Hepatocyte (in vitro differentiated cells): ENCODE data around the gene ZNF474. TPM values are rescaled to one million over a fixed set of nuclear protein-coding genes. Genes with fewer than 3 reads are reported as not detected.
"Not testable (repeated sequence)": the region's sequence is repeated elsewhere in the genome, so short reads cannot be mapped to it uniquely, and the experiment has no call there.

Experiments used
- DNase-seq: peaks from one replicate; pipeline ENCODE4 v3.0.0-alpha.2; 2016; ENCODE audit warnings: low spot score
- H2AFZ ChIP-seq: fragments of 200-600 bp; sonication (generic); 2 replicates; pipeline ENCODE4 v1.6.0; 2016; ENCODE audit warnings: antibody characterized with exemption, mild to moderate bottlenecking
- H3K27ac ChIP-seq: fragments of 200-600 bp; sonication (generic); 2 replicates; pipeline ENCODE4 v1.5.1; 2016; ENCODE audit warnings: mild to moderate bottlenecking
- H3K27me3 ChIP-seq: fragments of 200-600 bp; sonication (generic); 2 replicates; pipeline ENCODE4 v1.6.1; 2016
- H3K36me3 ChIP-seq: fragments of 200-600 bp; sonication (generic); replicated peaks from 2 replicates; pipeline ENCODE4 v1.5.1; 2016; ENCODE audit warnings: low read depth; ENCODE audit not compliant: insufficient read depth
- H3K4me1 ChIP-seq: fragments of 200-600 bp; sonication (generic); 2 replicates; pipeline ENCODE4 v1.5.1; 2016; ENCODE audit warnings: mild to moderate bottlenecking, moderate library complexity; ENCODE audit not compliant: insufficient read depth
- H3K4me2 ChIP-seq: fragments of 200-600 bp; sonication (generic); 2 replicates; pipeline ENCODE4 v1.6.0; 2016
- H3K4me3 ChIP-seq: fragments of 200-600 bp; sonication (generic); 2 replicates; pipeline ENCODE4 v1.5.1; 2016; ENCODE audit warnings: mild to moderate bottlenecking
- H3K79me2 ChIP-seq: fragments of 200-600 bp; sonication (generic); 2 replicates; pipeline ENCODE4 v1.6.0; 2017; ENCODE audit warnings: mild to moderate bottlenecking
- H3K9me2 ChIP-seq: fragments of 200-600 bp; sonication (generic); replicated peaks from 2 replicates; pipeline ENCODE4 v1.6.0; 2017; ENCODE audit warnings: mild to moderate bottlenecking; ENCODE audit not compliant: insufficient read depth
- H3K9me3 ChIP-seq: fragments of 200-600 bp; sonication (generic); 2 replicates; pipeline ENCODE4 v1.5.1; 2016; ENCODE audit warnings: low read depth, mild to moderate bottlenecking
- H4K20me1 ChIP-seq: fragments of 200-600 bp; sonication (generic); 2 replicates; pipeline ENCODE4 v1.6.0; 2016; ENCODE audit warnings: mild to moderate bottlenecking; ENCODE audit not compliant: insufficient read depth, poor library complexity, severe bottlenecking
- CTCF ChIP-seq: fragments of 200-600 bp; sonication (generic); IDR thresholded peaks from 2 replicates; pipeline ENCODE4 v1.5.1; 2016; ENCODE audit warnings: antibody characterized with exemption, mild to moderate bottlenecking; ENCODE audit not compliant: poor library complexity
- EZH2 ChIP-seq: fragments of 200-600 bp; sonication (generic); IDR thresholded peaks from 2 replicates; pipeline ENCODE4 v1.6.1; 2016; ENCODE audit warnings: antibody characterized with exemption, mild to moderate bottlenecking, borderline replicate concordance
- EZH2phosphoT487 ChIP-seq: fragments of 200-600 bp; sonication (generic); IDR thresholded peaks from one replicate; pipeline ENCODE4 v1.6.1; 2018; ENCODE audit warnings: antibody characterized with exemption, mild to moderate bottlenecking, low read depth, moderate library complexity; ENCODE audit not compliant: unreplicated experiment, severe bottlenecking
- WGBS: methylation state at CpG from one replicate; pipeline ENCODE4 v1.1.6; 2016; ENCODE audit warnings: low lambda C conversion rate; ENCODE audit errors: missing lambda C conversion rate; 5-methylcytosine and 5-hydroxymethylcytosine counted together
- polyA plus RNA-seq: library from polyadenylated mRNA; unstranded; fragments of >200 nt; fragmentation: Nextera tagmentation; extraction: Ambion mirVana; gene quantifications from 2 replicates; pipeline ENCODE4 v1.2.1, GENCODE V29; 2016
- total RNA-seq: library from RNA; depleted of rRNA; stranded (reverse); fragments of >200 nt; gene quantifications from 2 replicates; pipeline ENCODE4 v1.2.3, GENCODE V29; 2014

The ZNF474 gene
- total and polyA plus RNA-seq, 2 experiments from 2014 or later: 0.43 to 2.8 TPM

GRCh38 chr5:122089096-122090013 lies 40.0 kb upstream of the ZNF474 start:
- no peak overlapping the region for H3K27ac ChIP-seq
- DNase-seq: no peak
- no peaks in the 10 kb centered on the region for H4K20me1 ChIP-seq
- H3K36me3 ChIP-seq: no peaks in the 10 kb centered on the region
- no peaks in the 10 kb centered on the region for H3K9me3 ChIP-seq
- H3K4me2 ChIP-seq: no peak overlapping the region
- H3K4me1 ChIP-seq: no peaks in the 10 kb centered on the region
- no peaks in the 10 kb centered on the region for H3K79me2 ChIP-seq
- no peak for TF ChIP-seq EZH2phosphoT487
- TF ChIP-seq EZH2: no peak
- no peak for TF ChIP-seq CTCF
- H3K9me2 ChIP-seq: no peaks in the 10 kb centered on the region
- WGBS: 75% methylated on average over 2 of the region's 2 CpGs
- H3K27me3 ChIP-seq: no peaks in the 10 kb centered on the region
- no peak overlapping the region for H3K4me3 ChIP-seq
- no peak overlapping the region for H2AFZ ChIP-seq

GRCh38 chr5:122091936-122092600 lies 37.3 kb upstream of the ZNF474 start:
- H3K27ac ChIP-seq: no peak overlapping the region
- no peaks in the 10 kb centered on the region for H4K20me1 ChIP-seq
- peak; percentile 50 for DNase-seq
- H3K9me3 ChIP-seq: no peaks in the 10 kb centered on the region
- no peak overlapping the region for H3K4me3 ChIP-seq
- no peak overlapping the region for H3K4me2 ChIP-seq
- no peak overlapping the region for H2AFZ ChIP-seq
- WGBS: 55% methylated on average over 9 of the region's 9 CpGs
- TF ChIP-seq EZH2phosphoT487: no peak
- TF ChIP-seq EZH2: no peak
- peak; percentile 48 for TF ChIP-seq CTCF
- no peaks in the 10 kb centered on the region for H3K9me2 ChIP-seq
- no peaks in the 10 kb centered on the region for H3K27me3 ChIP-seq
- no peaks in the 10 kb centered on the region for H3K79me2 ChIP-seq
- no peaks in the 10 kb centered on the region for H3K4me1 ChIP-seq
- no peaks in the 10 kb centered on the region for H3K36me3 ChIP-seq

- H3K36me3 ChIP-seq: no peaks in the 10 kb centered on the region
- no peaks in the 10 kb centered on the region for H3K9me3 ChIP-seq
- no peaks in the 10 kb centered on the region for H3K27me3 ChIP-seq
- H3K79me2 ChIP-seq: no peaks in the 10 kb centered on the region
- peak; percentile 38 for DNase-seq
- H4K20me1 ChIP-seq: no peaks in the 10 kb centered on the region
- no peaks in the 10 kb centered on the region for H3K9me2 ChIP-seq
- H2AFZ ChIP-seq: no peak overlapping the region
- no peak overlapping the region for H3K4me2 ChIP-seq
- no peak for TF ChIP-seq EZH2phosphoT487
- no peak for TF ChIP-seq EZH2
- no peak for TF ChIP-seq CTCF
- WGBS: 80% methylated on average over 7 of the region's 7 CpGs
- H3K4me3 ChIP-seq: no peak overlapping the region
- H3K27ac ChIP-seq: peak overlapping the region; percentile 48
- H3K4me1 ChIP-seq: no peaks in the 10 kb centered on the region
These were observed 35.7 kb upstream of the ZNF474 start for GRCh38 chr5:122093415-122094180.

GRCh38 chr5:122094251-122094650 lies 35.1 kb upstream of the ZNF474 start:
- WGBS: 91% methylated on average over 5 of the region's 5 CpGs
- not testable (repeated sequence) for H3K9me3 ChIP-seq, DNase-seq

More at GRCh38 chr5:122094251-122094650, 35.1 kb upstream of the ZNF474 start:
- not testable (repeated sequence) for H3K4me3 ChIP-seq, H4K20me1 ChIP-seq, H3K9me2 ChIP-seq, H3K4me2 ChIP-seq, H3K27ac ChIP-seq, H3K79me2 ChIP-seq, H2AFZ ChIP-seq, H3K27me3 ChIP-seq, H3K36me3 ChIP-seq, H3K4me1 ChIP-seq
